ENCODE data around the gene MORN5.

GRCh38 chr9:122202111-122202510 lies 42.4 kb downstream of the MORN5 start:
- TF ChIP-seq YY1 (tag by site-specific recombination; IDR thresholded peaks at IDR 0.05) = no peak
- TF ChIP-seq ZBTB21 (tag by site-specific recombination; IDR thresholded peaks at IDR 0.05) = no peak
- TF ChIP-seq CTCF (tag by site-specific recombination; IDR thresholded peaks at IDR 0.05) = no peak
- no peak for TF ChIP-seq REST (tag by site-specific recombination; IDR thresholded peaks at IDR 0.05)
- no peak for TF ChIP-seq ZNF2 (tag by site-specific recombination; IDR thresholded peaks at IDR 0.05)
- no peak for TF ChIP-seq ZNF16 (tag by site-specific recombination; IDR thresholded peaks at IDR 0.05; ENCODE audit: low read depth)
- TF ChIP-seq PRDM2 (tag by site-specific recombination; IDR thresholded peaks at IDR 0.05; ENCODE audit: borderline replicate concordance) = no peak
- no peak for TF ChIP-seq TCF7L2 (IDR thresholded peaks at IDR 0.05; ENCODE audit: borderline replicate concordance, low read depth, low read length)
- no peak for TF ChIP-seq ZNF391 (tag by site-specific recombination; IDR thresholded peaks at IDR 0.05; ENCODE audit: borderline replicate concordance, low read depth)
- TF ChIP-seq ZNF121 (tag by site-specific recombination; IDR thresholded peaks at IDR 0.05) = no peak

Data from HEK293 (cell line).